NCI-H226 (cell line): ENCODE measurements around the gene TRIM45.

ENCODE experiments used
- DNase-seq: peaks from one replicate; pipeline ENCODE4 v3.0.0-alpha.2; 2015

The TRIM45 gene

GRCh38 chr1:117098287-117098890 lies 23.2 kb downstream of the TRIM45 start:
- DNase-seq, result no peak

GRCh38 chr1:117097443-117097842 lies 24.1 kb downstream of the TRIM45 start:
- DNase-seq, result no peak

- DNase-seq, result no peak
Measured at GRCh38 chr1:117096951-117097408, 24.6 kb downstream of the TRIM45 start.

GRCh38 chr1:117094841-117095604 lies 26.5 kb downstream of the TRIM45 start:
- no peak for DNase-seq

- peak; percentile 58 for DNase-seq
Measured at GRCh38 chr1:117093870-117094621, 27.5 kb downstream of the TRIM45 start.

- peak; percentile 94 for DNase-seq
Measured at GRCh38 chr1:117093091-117093534, 28.4 kb downstream of the TRIM45 start.

- no peak for DNase-seq
Measured at GRCh38 chr1:117092594-117092993, 29.0 kb downstream of the TRIM45 start.

GRCh38 chr1:117089996-117090395 lies 31.6 kb downstream of the TRIM45 start:
- DNase-seq, result no peak

- no peak for DNase-seq
Measured at GRCh38 chr1:117087686-117088085, 33.9 kb downstream of the TRIM45 start.

- DNase-seq, result no peak
Measured at GRCh38 chr1:117084231-117084630, 37.3 kb downstream of the TRIM45 start.

GRCh38 chr1:117079737-117080136 lies 41.8 kb downstream of the TRIM45 start:
- DNase-seq, result no peak

- DNase-seq, result peak; percentile 91
Measured at GRCh38 chr1:117077267-117077666, 44.3 kb downstream of the TRIM45 start.

- no peak for DNase-seq
Measured at GRCh38 chr1:117076648-117077047, 44.9 kb downstream of the TRIM45 start.

GRCh38 chr1:117070124-117070523 lies 51.4 kb downstream of the TRIM45 start:
- DNase-seq, result no peak

GRCh38 chr1:117069220-117069844 lies 52.2 kb downstream of the TRIM45 start:
- no peak for DNase-seq

GRCh38 chr1:117068580-117068979 lies 53.0 kb downstream of the TRIM45 start:
- no peak for DNase-seq

- DNase-seq, result peak; percentile 41
Measured at GRCh38 chr1:117067533-117068370, 53.8 kb downstream of the TRIM45 start.

- no peak for DNase-seq
Measured at GRCh38 chr1:117066367-117066766, 55.2 kb downstream of the TRIM45 start.

GRCh38 chr1:117061986-117062415 lies 59.5 kb downstream of the TRIM45 start:
- DNase-seq, result peak; percentile 80
